Measurements from ENCODE around the gene MMRN2.

The MMRN2 gene

GRCh38 chr10:86970162-86970981, 13.0 kb upstream of the MMRN2 start:
- DNase-seq (ENCODE audit: low read depth) = no peak

- DNase-seq (ENCODE audit: low read depth) = no peak
These were observed 12.1 kb upstream of the MMRN2 start for GRCh38 chr10:86969421-86970041.

- no peak for DNase-seq (ENCODE audit: low read depth)
These were observed 11.6 kb upstream of the MMRN2 start for GRCh38 chr10:86968994-86969355.

- no peak for DNase-seq (ENCODE audit: low read depth)
These were observed 11.0 kb upstream of the MMRN2 start, which contains the start of gene ADIRF for GRCh38 chr10:86968271-86968993. Gene ADIRF, plus strand, starts transcription at chr10:86968482. Its CDS starts 63 bp downstream, at chr10:86968545.

- no peak for DNase-seq (ENCODE audit: low read depth)
These were observed 10.1 kb upstream of the MMRN2 start for GRCh38 chr10:86967481-86967941.

- DNase-seq (ENCODE audit: low read depth) = no peak
These were observed 8.7 kb upstream of the MMRN2 start for GRCh38 chr10:86965986-86966654.

- no peak for DNase-seq (ENCODE audit: low read depth)
These were observed 7.4 kb upstream of the MMRN2 start for GRCh38 chr10:86964847-86965190.

GRCh38 chr10:86964061-86964846, 6.8 kb upstream of the MMRN2 start:
- DNase-seq (ENCODE audit: low read depth) = no peak

GRCh38 chr10:86963341-86963919, 6.0 kb upstream of the MMRN2 start:
- DNase-seq (ENCODE audit: low read depth) = no peak

- no peak for DNase-seq (ENCODE audit: low read depth)
These were observed 5.5 kb upstream of the MMRN2 start for GRCh38 chr10:86962981-86963310.

GRCh38 chr10:86962136-86962980, 4.9 kb upstream of the MMRN2 start:
- no peak for DNase-seq (ENCODE audit: low read depth)

GRCh38 chr10:86961481-86962091, 4.2 kb upstream of the MMRN2 start:
- DNase-seq (ENCODE audit: low read depth) = no peak

- no peak for DNase-seq (ENCODE audit: low read depth)
These were observed 3.5 kb upstream of the MMRN2 start for GRCh38 chr10:86960863-86961434.

- DNase-seq (ENCODE audit: low read depth) = peak; percentile 78
These were observed 2.8 kb upstream of the MMRN2 start for GRCh38 chr10:86960003-86960862.

- no peak for DNase-seq (ENCODE audit: low read depth)
These were observed 2.3 kb upstream of the MMRN2 start for GRCh38 chr10:86959737-86960002.

GRCh38 chr10:86958901-86959736, 1.7 kb upstream of the MMRN2 start:
- peak; percentile 79 for DNase-seq (ENCODE audit: low read depth)

GRCh38 chr10:86958116-86958900, 893 bp upstream of the MMRN2 start, which contains the start of gene SNCG:
Gene SNCG, plus strand, starts transcription at chr10:86958599. Its CDS starts 99 bp downstream, at chr10:86958698.
- no peak for DNase-seq (ENCODE audit: low read depth)

Data from iris pigment epithelial cell (primary cell).